ENCODE data around the gene PTPRN2. TPM values are rescaled to one million over a fixed set of nuclear protein-coding genes. Genes with fewer than 3 reads are reported as not detected.

PTPRN2 gene
- total RNA-seq, 1 experiment from 2014 or later: 0.11 TPM

GRCh38 chr7:157771689-157772088, 815.9 kb downstream of the PTPRN2 start:
- no peaks in the 10 kb centered on the region for H3K4me1 ChIP-seq (ENCODE audit: insufficient read depth, low read length, poor library complexity, severe bottlenecking)
- H3K9me3 ChIP-seq (ENCODE audit: low read depth, low read length, poor library complexity, severe bottlenecking): no peaks in the 10 kb centered on the region
- CTCF ChIA-PET: no interaction called here
- no peak overlapping the region for H3K4me3 ChIP-seq (ENCODE audit: low read depth, low read length, poor library complexity, severe bottlenecking)
- no TSS peak for BruUV-seq (replicated peaks)
- H3K27me3 ChIP-seq (replicated peaks; ENCODE audit: insufficient read depth, low read depth, low read length, poor library complexity): peaks cover 18% of the 10 kb centered on the region
- no peaks in the 10 kb centered on the region for H3K36me3 ChIP-seq (ENCODE audit: insufficient read depth, low read length, poor library complexity, severe bottlenecking)
- DNase-seq (ENCODE audit: low spot score): no peak
- H3K27ac ChIP-seq (ENCODE audit: low read depth, low read length, poor library complexity, severe bottlenecking): no peak overlapping the region
- intact Hi-C loops (cut with micrococcal nuclease; ENCODE audit: unreplicated experiment): no loop called here
- TF ChIP-seq CTCF (conservative IDR thresholded peaks at IDR 0.05; ENCODE audit: low read depth, low read length) (no peak), EZH2 (IDR thresholded peaks at IDR 0.05; ENCODE audit: borderline replicate concordance, low read depth, low read length, poor library complexity, severe bottlenecking) (no peak)
- POLR2A ChIA-PET (ENCODE audit: low non-redundant PET): no interaction called here

GRCh38 chr7:157770716-157771320, 816.8 kb downstream of the PTPRN2 start:
- Histone ChIP-seq H3K4me1 (ENCODE audit: insufficient read depth, low read length, poor library complexity, severe bottlenecking) (no peaks in the 10 kb centered on the region), H3K9me3 (ENCODE audit: low read depth, low read length, poor library complexity, severe bottlenecking) (no peaks in the 10 kb centered on the region), H3K36me3 (ENCODE audit: insufficient read depth, low read length, poor library complexity, severe bottlenecking) (no peaks in the 10 kb centered on the region), H3K4me3 (ENCODE audit: low read depth, low read length, poor library complexity, severe bottlenecking) (no peak overlapping the region), H3K27me3 (replicated peaks; ENCODE audit: insufficient read depth, low read depth, low read length, poor library complexity) (peaks cover 18% of the 10 kb centered on the region), H3K27ac (ENCODE audit: low read depth, low read length, poor library complexity, severe bottlenecking) (no peak overlapping the region)
- BruUV-seq (replicated peaks): no TSS peak
- TF ChIP-seq EZH2 (IDR thresholded peaks at IDR 0.05; ENCODE audit: borderline replicate concordance, low read depth, low read length, poor library complexity, severe bottlenecking): no peak
- TF ChIP-seq CTCF (conservative IDR thresholded peaks at IDR 0.05; ENCODE audit: low read depth, low read length): no peak
- ChIA-PET POLR2A (ENCODE audit: low non-redundant PET) (no interaction called here), CTCF (no interaction called here)
- intact Hi-C loops (cut with micrococcal nuclease; ENCODE audit: unreplicated experiment): no loop called here
- no peak for DNase-seq (ENCODE audit: low spot score)

GRCh38 chr7:157769526-157770215, 818.0 kb downstream of the PTPRN2 start:
- DNase-seq (ENCODE audit: low spot score): no peak
- Histone ChIP-seq H3K4me1 (ENCODE audit: insufficient read depth, low read length, poor library complexity, severe bottlenecking) (no peaks in the 10 kb centered on the region), H3K27ac (ENCODE audit: low read depth, low read length, poor library complexity, severe bottlenecking) (no peak overlapping the region), H3K9me3 (ENCODE audit: low read depth, low read length, poor library complexity, severe bottlenecking) (no peaks in the 10 kb centered on the region), H3K4me3 (ENCODE audit: low read depth, low read length, poor library complexity, severe bottlenecking) (no peak overlapping the region), H3K27me3 (replicated peaks; ENCODE audit: insufficient read depth, low read depth, low read length, poor library complexity) (peaks cover 18% of the 10 kb centered on the region), H3K36me3 (ENCODE audit: insufficient read depth, low read length, poor library complexity, severe bottlenecking) (no peaks in the 10 kb centered on the region)
- ChIA-PET CTCF (no interaction called here), POLR2A (ENCODE audit: low non-redundant PET) (no interaction called here)
- intact Hi-C loops (cut with micrococcal nuclease; ENCODE audit: unreplicated experiment): no loop called here
- no TSS peak for BruUV-seq (replicated peaks)
- no peak for TF ChIP-seq CTCF (conservative IDR thresholded peaks at IDR 0.05; ENCODE audit: low read depth, low read length)
- no peak for TF ChIP-seq EZH2 (IDR thresholded peaks at IDR 0.05; ENCODE audit: borderline replicate concordance, low read depth, low read length, poor library complexity, severe bottlenecking)

Measured in A673 (cell line).